GM12872 (cell line): Measurements from ENCODE around the gene EMILIN1.

Experiments
- TF ChIP-seq, protein P1 (sequence below): IDR thresholded peaks from 3 replicates; pipeline ENCODE4 v1.5.1; 2011; ENCODE audit warnings: low read depth, mild to moderate bottlenecking, low read length, moderate library complexity; ENCODE audit not compliant: insufficient read depth

Gene EMILIN1

DNA sequence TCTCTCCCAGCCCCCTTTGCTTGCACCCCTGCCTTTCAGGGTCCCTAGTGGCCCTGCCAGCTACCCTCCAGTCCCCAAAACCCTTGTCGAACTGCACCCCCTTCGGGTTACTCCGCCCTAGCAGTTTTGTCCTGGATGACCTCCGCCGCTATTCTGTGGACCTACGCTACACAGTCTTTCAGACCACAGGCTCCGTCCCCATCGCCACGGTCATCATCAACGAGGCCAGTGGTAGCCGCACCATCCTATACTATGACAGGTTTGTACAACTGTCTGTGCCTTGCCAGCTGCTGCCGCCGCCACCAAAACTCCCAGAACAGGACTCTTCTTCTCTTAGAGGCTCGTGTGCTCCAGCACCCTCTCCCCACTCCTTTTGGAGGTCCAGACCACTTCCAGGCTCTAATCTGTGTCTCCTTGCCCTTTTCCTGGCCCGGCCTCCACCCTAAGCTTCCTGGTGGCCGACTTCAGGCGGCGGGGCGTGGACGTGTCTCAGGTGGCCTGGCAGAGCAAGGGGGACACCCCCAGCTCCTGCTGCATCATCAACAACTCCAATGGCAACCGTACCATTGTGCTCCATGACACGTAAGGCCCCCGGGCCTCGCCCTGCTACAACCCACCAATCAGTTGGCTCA lies 16.1 kb downstream of the EMILIN1 start:
- TF ChIP-seq, protein P1, sequence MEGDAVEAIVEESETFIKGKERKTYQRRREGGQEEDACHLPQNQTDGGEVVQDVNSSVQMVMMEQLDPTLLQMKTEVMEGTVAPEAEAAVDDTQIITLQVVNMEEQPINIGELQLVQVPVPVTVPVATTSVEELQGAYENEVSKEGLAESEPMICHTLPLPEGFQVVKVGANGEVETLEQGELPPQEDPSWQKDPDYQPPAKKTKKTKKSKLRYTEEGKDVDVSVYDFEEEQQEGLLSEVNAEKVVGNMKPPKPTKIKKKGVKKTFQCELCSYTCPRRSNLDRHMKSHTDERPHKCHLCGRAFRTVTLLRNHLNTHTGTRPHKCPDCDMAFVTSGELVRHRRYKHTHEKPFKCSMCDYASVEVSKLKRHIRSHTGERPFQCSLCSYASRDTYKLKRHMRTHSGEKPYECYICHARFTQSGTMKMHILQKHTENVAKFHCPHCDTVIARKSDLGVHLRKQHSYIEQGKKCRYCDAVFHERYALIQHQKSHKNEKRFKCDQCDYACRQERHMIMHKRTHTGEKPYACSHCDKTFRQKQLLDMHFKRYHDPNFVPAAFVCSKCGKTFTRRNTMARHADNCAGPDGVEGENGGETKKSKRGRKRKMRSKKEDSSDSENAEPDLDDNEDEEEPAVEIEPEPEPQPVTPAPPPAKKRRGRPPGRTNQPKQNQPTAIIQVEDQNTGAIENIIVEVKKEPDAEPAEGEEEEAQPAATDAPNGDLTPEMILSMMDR = no peak

DNA sequence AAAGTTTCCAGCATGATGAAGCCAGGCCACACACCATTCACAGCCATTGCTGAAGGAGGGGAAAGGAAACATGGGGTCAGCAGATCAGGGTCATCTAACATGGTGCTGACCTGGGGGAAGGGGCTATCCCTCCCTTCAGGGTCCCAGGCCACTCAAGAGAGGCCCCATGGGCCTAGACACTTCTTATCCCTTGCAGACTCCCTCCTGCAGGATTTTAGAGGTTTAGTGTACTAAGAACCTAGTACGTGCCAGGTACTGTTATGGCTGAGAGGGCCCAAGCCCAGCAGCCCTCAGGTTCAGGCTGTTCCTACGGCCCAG lies 17.0 kb downstream of the EMILIN1 start:
- TF ChIP-seq, protein P1 = no peak

DNA sequence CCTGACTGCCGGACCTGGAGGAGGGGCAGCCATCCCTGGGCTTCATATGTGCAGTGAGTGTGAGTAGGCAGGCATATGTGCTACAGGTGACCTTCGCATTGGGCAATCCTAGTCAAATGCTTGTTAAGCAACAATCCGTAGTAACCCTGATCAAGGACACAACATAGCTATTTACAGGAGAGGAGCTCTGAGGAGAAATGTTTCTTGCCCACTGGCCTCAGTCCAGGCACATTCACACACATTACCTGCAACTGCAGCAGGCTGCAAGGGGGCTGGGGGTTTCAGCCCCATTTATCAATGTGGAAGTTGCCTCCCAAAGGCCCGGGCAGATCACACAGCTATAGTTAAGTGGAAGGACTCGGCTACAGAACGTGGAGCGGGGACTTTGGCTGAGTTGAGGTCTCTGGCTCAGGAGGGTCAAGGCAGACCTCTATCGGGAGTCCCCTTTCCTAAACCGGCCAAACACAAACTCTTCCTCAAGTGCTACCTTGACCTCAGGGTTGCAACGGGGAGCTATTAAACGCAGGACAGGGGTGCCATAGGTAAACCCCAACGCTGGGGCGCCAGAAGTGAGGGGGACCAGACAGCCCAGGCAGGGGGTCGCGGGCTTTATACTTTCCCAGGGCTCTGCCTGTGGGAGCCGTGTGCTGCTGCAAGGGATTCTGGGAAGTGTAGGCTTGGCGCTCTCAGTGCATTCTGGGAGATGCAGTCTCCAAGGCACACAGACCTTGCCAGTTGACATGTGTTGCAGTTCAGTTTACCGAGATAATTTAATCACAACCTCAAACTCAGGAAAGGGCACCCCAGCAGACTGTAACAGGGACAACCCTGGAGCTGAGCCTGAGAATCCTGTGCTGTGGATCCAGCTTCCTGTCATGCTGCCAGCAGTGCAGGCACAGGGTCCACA lies 17.6 kb downstream of the EMILIN1 start:
- TF ChIP-seq, protein P1 = no peak

DNA sequence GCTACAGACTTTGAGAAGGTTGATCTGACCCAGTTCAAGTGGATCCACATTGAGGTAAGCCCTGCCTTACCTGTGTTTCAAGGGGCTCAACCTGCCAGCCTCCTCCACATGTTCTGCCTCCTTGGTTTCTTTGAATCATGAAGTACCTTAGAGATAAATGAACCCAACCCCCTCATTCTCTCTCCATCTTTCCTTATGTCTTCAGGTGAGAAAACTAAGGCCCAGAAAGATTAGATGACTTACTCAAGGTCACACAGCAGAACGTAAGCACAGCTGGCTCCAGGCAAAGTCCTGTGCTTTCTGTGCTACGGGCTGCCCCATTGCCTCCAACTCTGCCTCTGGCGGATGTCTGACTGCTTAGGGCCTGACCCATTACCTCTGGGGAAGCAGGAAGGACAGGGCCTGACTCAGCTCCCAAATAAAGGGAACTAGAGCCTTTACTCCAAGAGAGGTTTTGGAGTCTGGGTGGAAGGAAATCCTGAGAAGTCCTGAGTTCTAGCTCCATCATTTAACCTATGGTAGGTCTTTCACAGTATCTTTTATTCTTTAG lies 18.4 kb downstream of the EMILIN1 start:
- TF ChIP-seq, protein P1 = no peak

DNA sequence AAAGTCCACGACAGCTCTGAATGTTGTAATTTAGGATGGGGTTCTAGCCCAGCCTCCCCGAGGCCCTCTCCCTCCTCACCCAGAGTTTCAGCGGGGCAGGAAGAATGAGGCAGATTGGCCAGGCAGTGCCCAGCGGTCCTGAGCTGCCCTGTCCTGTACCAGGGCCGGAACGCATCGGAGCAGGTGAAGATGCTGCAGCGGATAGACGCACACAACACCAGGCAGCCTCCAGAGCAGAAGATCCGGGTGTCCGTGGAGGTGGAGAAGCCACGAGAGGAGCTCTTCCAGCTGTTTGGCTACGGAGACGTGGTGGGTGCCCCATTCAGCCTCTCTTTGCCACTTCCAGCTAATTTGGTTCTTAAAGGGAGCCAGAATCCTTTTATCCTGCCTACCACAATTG lies 18.9 kb downstream of the EMILIN1 start:
- TF ChIP-seq, protein P1 = no peak

DNA sequence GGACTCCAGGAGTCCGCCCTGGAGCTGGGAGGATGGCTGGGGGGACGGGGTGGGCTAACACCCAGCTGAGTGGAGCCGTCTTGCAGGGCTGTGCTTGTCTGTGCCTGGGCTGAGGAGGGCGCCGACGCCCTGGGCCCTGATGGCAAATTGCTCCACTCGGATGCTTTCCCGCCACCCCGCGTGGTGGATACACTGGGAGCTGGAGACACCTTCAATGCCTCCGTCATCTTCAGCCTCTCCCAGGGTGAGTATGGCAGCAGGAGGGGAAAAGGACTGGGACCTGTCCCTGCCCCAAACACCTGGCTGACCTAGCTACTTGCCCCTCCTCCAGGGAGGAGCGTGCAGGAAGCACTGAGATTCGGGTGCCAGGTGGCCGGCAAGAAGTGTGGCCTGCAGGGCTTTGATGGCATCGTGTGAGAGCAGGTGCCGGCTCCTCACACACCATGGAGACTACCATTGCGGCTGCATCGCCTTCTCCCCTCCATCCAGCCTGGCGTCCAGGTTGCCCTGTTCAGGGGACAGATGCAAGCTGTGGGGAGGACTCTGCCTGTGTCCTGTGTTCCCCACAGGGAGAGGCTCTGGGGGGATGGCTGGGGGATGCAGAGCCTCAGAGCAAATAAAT lies 21.0 kb downstream of the EMILIN1 start:
- TF ChIP-seq, protein P1 = no peak

DNA sequence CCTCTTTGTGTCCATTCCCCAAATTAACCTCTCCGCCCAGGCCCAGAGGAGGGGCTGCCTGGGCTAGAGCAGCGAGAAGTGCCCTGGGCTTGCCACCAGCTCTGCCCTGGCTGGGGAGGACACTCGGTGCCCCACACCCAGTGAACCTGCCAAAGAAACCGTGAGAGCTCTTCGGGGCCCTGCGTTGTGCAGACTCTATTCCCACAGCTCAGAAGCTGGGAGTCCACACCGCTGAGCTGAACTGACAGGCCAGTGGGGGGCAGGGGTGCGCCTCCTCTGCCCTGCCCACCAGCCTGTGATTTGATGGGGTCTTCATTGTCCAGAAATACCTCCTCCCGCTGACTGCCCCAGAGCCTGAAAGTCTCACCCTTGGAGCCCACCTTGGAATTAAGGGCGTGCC lies 21.6 kb downstream of the EMILIN1 start:
- TF ChIP-seq, protein P1 = no peak
